K562 (cell line): ENCODE results near the gene PEX7. TPM values are rescaled to one million over a fixed set of nuclear protein-coding genes. Genes with fewer than 3 reads are reported as not detected.

Experiments
- ATAC-seq: fragments of 200-7000 bp; cut with Tn5 transposase; 3 replicates; pipeline ENCODE4 v1.9.1; 2020; ENCODE audit warnings: moderate library complexity
- Bru-seq: library from RNA; stranded (reverse); fragments of 400-500 nt; gene quantifications from one replicate; lab custom pipeline; 2021; lab: Mats Ljungman, UMichigan
- BruChase-seq, 2 experiments: library from RNA; stranded (reverse); fragments of 400-500 nt; gene quantifications; one replicate each; lab custom pipeline; 2021; lab: Mats Ljungman, UMichigan
- BruUV-seq: library from RNA; stranded (reverse); fragments of 400-500 nt; replicated peaks from 2 replicates; lab custom pipeline; 2021; lab: Mats Ljungman, UMichigan
- CTCF ChIA-PET: fragments of 300-600 bp; formaldehyde crosslinking; extraction: SDS; loops from one replicate; lab custom pipeline; 2021; ENCODE audit warnings: low intra/inter-chr PET ratio; lab: Yijun Ruan, JAX
- POLR2A ChIA-PET: fragments of 300-600, 350-650 bp; sonication (Branson Sonifier 250); formaldehyde crosslinking; extraction: SDS; loops from one replicate; lab custom pipeline; 2021; ENCODE audit warnings: antibody characterized with exemption, inconsistent platforms; lab: Yijun Ruan, JAX
- DNase-seq, 4 experiments: peaks; one replicate each; pipeline versions ENCODE4 v3.0.0 to v3.0.0-alpha.2; 2011 to 2018; ENCODE audit warnings: low spot score in 3 of 4, mixed read lengths in 3 of 4; ENCODE audit errors: extremely low read depth in 1 of 4
- FAIRE-seq: peaks from 2 replicates; lab custom pipeline; 2011; peaks lifted over from hg19 to GRCh38; lab: Jason Lieb, UNC
- H2AFZ ChIP-seq: 2 replicates; pipeline ENCODE4 v1.6.0; 2011; ENCODE audit warnings: low read depth, low read length, control low read depth, inconsistent platforms
- H3K27ac ChIP-seq: fragments of 200-600 bp; 3 replicates; pipeline ENCODE4 v1.8.0; 2011; ENCODE audit warnings: low read depth, mild to moderate bottlenecking, control low read depth, inconsistent platforms, low read length, moderate library complexity, mixed read lengths; ENCODE audit errors: extremely low read depth
- H3K27me3 ChIP-seq, 2 experiments: fragments of 300-600 bp in 1 of 2; 2 replicates in 1 of 2; 3 replicates in 1 of 2; pipeline versions ENCODE4 v1.6.0 to v1.8.0; 2011; ENCODE audit warnings: inconsistent platforms in 2 of 2, low read length in 2 of 2, mild to moderate bottlenecking in 1 of 2, mixed read lengths in 1 of 2, moderate library complexity in 1 of 2; ENCODE audit not compliant: control insufficient read depth in 2 of 2, insufficient read depth in 2 of 2
- H3K36me3 ChIP-seq: fragments of 300-600 bp; 3 replicates; pipeline ENCODE4 v1.8.0; 2011; ENCODE audit warnings: mild to moderate bottlenecking, low read length, inconsistent platforms; ENCODE audit not compliant: control insufficient read depth, insufficient read depth
- H3K4me1 ChIP-seq, 2 experiments: fragments of 200-600 bp in 1 of 2; replicated peaks in 1 of 2; 2 replicates in 1 of 2; 3 replicates in 1 of 2; pipeline versions ENCODE4 v1.5.1 to v1.8.0; 2011; ENCODE audit warnings: inconsistent platforms in 2 of 2, low read length in 2 of 2, mild to moderate bottlenecking in 1 of 2, mixed read lengths in 1 of 2, moderate library complexity in 1 of 2; ENCODE audit not compliant: control insufficient read depth in 2 of 2, insufficient read depth in 2 of 2
- H3K4me2 ChIP-seq: 2 replicates; pipeline ENCODE4 v1.6.1; 2011; ENCODE audit warnings: low read length, control low read depth, inconsistent platforms, mixed read lengths; ENCODE audit not compliant: insufficient read depth
- H3K4me3 ChIP-seq: fragments of 200-600 bp; sonication (generic), shearing (Covaris generic); 2 replicates; pipeline ENCODE4 v1.5.1; 2016; ENCODE audit warnings: control low read depth, inconsistent platforms
- H3K79me2 ChIP-seq: fragments of 200-600 bp; 3 replicates; pipeline ENCODE4 v1.8.0; 2011; ENCODE audit warnings: low read length, inconsistent platforms; ENCODE audit not compliant: control insufficient read depth, insufficient read depth
- H3K9ac ChIP-seq, 2 experiments: 2 replicates each; pipeline versions ENCODE4 v1.6.0 to v1.6.1; 2011; ENCODE audit warnings: low read depth in 2 of 2, low read length in 2 of 2, control low read depth in 1 of 2, inconsistent platforms in 1 of 2, mild to moderate bottlenecking in 1 of 2, mixed read lengths in 1 of 2; ENCODE audit not compliant: insufficient read depth in 1 of 2
- H3K9me1 ChIP-seq: one replicate; pipeline ENCODE4 v1.6.0; 2011; ENCODE audit warnings: inconsistent platforms, mild to moderate bottlenecking, low read length, moderate library complexity; ENCODE audit not compliant: control insufficient read depth, insufficient read depth
- H3K9me3 ChIP-seq: replicated peaks from 2 replicates; pipeline ENCODE4 v1.5.1; 2011; ENCODE audit warnings: low read depth, low read length, inconsistent platforms; ENCODE audit not compliant: control insufficient read depth, insufficient read depth
- H4K20me1 ChIP-seq: replicated peaks from 2 replicates; pipeline ENCODE4 v1.6.1; 2011; ENCODE audit warnings: low read length, inconsistent platforms, mixed read lengths; ENCODE audit not compliant: control insufficient read depth, insufficient read depth
- FOXK2 ChIP-seq, 2 experiments: fragments of 450-650 bp; IDR thresholded peaks in 1 of 2; conservative IDR thresholded peaks in 1 of 2; 2 replicates each; pipeline ENCODE4 v1.6.1; 2016; ENCODE audit warnings: low read depth in 2 of 2, mild to moderate bottlenecking in 1 of 2
- HMG20B ChIP-seq: fragments of 250-450 bp; sonication (Bioruptor Pico); IDR thresholded peaks from 2 replicates; pipeline ENCODE4 v1.5.0; 2021; ENCODE audit warnings: mild to moderate bottlenecking
- MED1 ChIP-seq: sonication (generic); formaldehyde crosslinking; IDR thresholded peaks from 2 replicates; pipeline ENCODE4 v1.8.1; 2023; ENCODE audit warnings: missing genetic modification reagents, borderline replicate concordance
- RAD21 ChIP-seq, 2 experiments: fragments of 250-450 bp in 1 of 2; fragments of 450-650 bp in 1 of 2; sonication (Bioruptor Pico) in 1 of 2; formaldehyde crosslinking in 1 of 2; IDR thresholded peaks in 1 of 2; conservative IDR thresholded peaks in 1 of 2; 2 replicates each; pipeline versions ENCODE4 v1.4.0 to v1.8.0; 2020 to 2022; ENCODE audit warnings: mild to moderate bottlenecking in 2 of 2, moderate library complexity in 1 of 2
- RAD51 ChIP-seq: fragments of 450-650 bp; IDR thresholded peaks from 2 replicates; pipeline ENCODE4 v1.7.1; 2016; ENCODE audit warnings: low read depth, mild to moderate bottlenecking, borderline replicate concordance
- RNF2 ChIP-seq: sonication (generic); IDR thresholded peaks from 2 replicates; pipeline ENCODE4 v1.6.1; 2016
- WGBS: fragments of 100-300 bp; shearing (Covaris generic); methylation state at CpG from one replicate; pipeline ENCODE4 v1.1.6; 2016; ENCODE audit warnings: low coverage, mixed read lengths; ENCODE audit not compliant: insufficient coverage; ENCODE audit errors: missing lambda C conversion rate; 5-methylcytosine and 5-hydroxymethylcytosine counted together
- in situ Hi-C: fragments of 300-500 bp; cut with MboI; formaldehyde crosslinking; loops from 4 replicates; pipeline ENCODE4 v1.15.0; 2018; ENCODE audit warnings: inconsistent platforms, mixed read lengths
- intact Hi-C: fragments of 100-400 bp; cut with micrococcal nuclease; formaldehyde crosslinking; loops from 2 replicates; pipeline ENCODE4 v1.14.2; 2022
- long read RNA-seq, 3 experiments: library from polyadenylated mRNA in 2 of 3; library from RNA in 1 of 3; unstranded in 2 of 3; stranded (forward) in 1 of 3; transcript quantifications; one replicate each; pipeline ENCODE4 v2.0.0, GENCODE V29; 2019 to 2022
- polyA minus RNA-seq, 3 experiments: library from RNA; depleted of rRNA, polyadenylated mRNA; stranded (reverse); fragments of >200 nt; gene quantifications; 2 replicates each; pipeline ENCODE4 v1.2.3, GENCODE V29; 2011
- polyA plus RNA-seq, 8 experiments: library from polyadenylated mRNA; depleted of rRNA in 4 of 8; stranded (reverse) in 5 of 8; unstranded in 3 of 8; fragments of >200 nt; fragmentation: Nextera tagmentation in 2 of 8; fragmentation: Illumina TruSeq in 1 of 8; extraction: Ambion mirVana in 2 of 8; extraction: Trizol in 1 of 8; gene quantifications; 2 replicates each; pipeline versions ENCODE4 v1.2.1 to v1.2.3, GENCODE V29; 2011 to 2014; ENCODE audit warnings: inconsistent platforms in 1 of 8, missing spikeins in 1 of 8
- total RNA-seq, 7 experiments: library from RNA; depleted of rRNA in 6 of 7; stranded (reverse); fragments of >200 nt in 6 of 7; fragmentation: Illumina TruSeq in 2 of 7; extraction: Trizol in 2 of 7; gene quantifications; 2 replicates each; pipeline versions ENCODE4 v1.2.1 to v1.2.3, GENCODE V29; 2011 to 2021; ENCODE audit warnings: low replicate concordance in 1 of 7
- TF ChIP-seq, protein P1 (sequence below): sonication (generic); formaldehyde crosslinking; IDR thresholded peaks from 2 replicates; pipeline ENCODE4 v1.8.0; 2022; ENCODE audit warnings: missing genetic modification reagents, mild to moderate bottlenecking, borderline replicate concordance
- TF ChIP-seq, protein P2 (sequence below), 3 experiments: IDR thresholded peaks in 2 of 3; conservative IDR thresholded peaks in 1 of 3; 2 replicates each; pipeline ENCODE4 v1.5.1; 2011 to 2012; ENCODE audit warnings: low read length in 3 of 3, mild to moderate bottlenecking in 3 of 3, control low read depth in 2 of 3, improper control_type of control experiment in 1 of 3, inconsistent platforms in 1 of 3, low read depth in 1 of 3, mixed read lengths in 1 of 3, moderate library complexity in 1 of 3; ENCODE audit not compliant: insufficient read depth in 2 of 3

The PEX7 gene, protein sequence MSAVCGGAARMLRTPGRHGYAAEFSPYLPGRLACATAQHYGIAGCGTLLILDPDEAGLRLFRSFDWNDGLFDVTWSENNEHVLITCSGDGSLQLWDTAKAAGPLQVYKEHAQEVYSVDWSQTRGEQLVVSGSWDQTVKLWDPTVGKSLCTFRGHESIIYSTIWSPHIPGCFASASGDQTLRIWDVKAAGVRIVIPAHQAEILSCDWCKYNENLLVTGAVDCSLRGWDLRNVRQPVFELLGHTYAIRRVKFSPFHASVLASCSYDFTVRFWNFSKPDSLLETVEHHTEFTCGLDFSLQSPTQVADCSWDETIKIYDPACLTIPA
- total RNA-seq (2011; cell fraction: chromatin; rRNA removed; ENCODE audit: low replicate concordance) = 7.4 and 8.8 TPM in 2 replicates
- 5.7 and 11.1 TPM in 2 replicates for total RNA-seq (2011; cell fraction: nucleolus; rRNA removed)
- 7.6 and 8.1 TPM in 2 replicates for total RNA-seq (2011; cell fraction: nucleoplasm; rRNA removed)
- total RNA-seq (2014; rRNA removed) (12.0 and 18.0 TPM in 2 replicates), total RNA-seq (2014; rRNA removed; fragmentation: Illumina TruSeq; extraction: Trizol) (9.7 and 12.7 TPM in 2 replicates), total RNA-seq (2015; rRNA removed; fragmentation: Illumina TruSeq; extraction: Trizol) (7.2 and 7.3 TPM in 2 replicates), total RNA-seq (2021) (9.1 and 9.6 TPM in 2 replicates), polyA plus RNA-seq (2011; rRNA removed) (12.5 and 12.9 TPM in 2 replicates), polyA plus RNA-seq (2014; fragmentation: Illumina TruSeq; extraction: Trizol) (6.2 and 6.5 TPM in 2 replicates), polyA plus RNA-seq (2014; fragmentation: Nextera tagmentation; extraction: Ambion mirVana) (1 to 10 TPM; 1.6 to 2.2 TPM), polyA plus RNA-seq (2014; rRNA removed) (10.9 and 12.5 TPM in 2 replicates), polyA minus RNA-seq (2011; rRNA and poly(A)+ RNA removed) (12.9 and 14.7 TPM in 2 replicates), Bru-seq, nascent RNA (percentile 68 among the genes with signal in this experiment), BruChase-seq, experiment 1, labeled RNA remaining after a 2-hour chase (percentile 68 among the genes with signal in this experiment), BruChase-seq, experiment 2, labeled RNA remaining after a 6-hour chase (percentile 63 among the genes with signal in this experiment)
- polyA plus RNA-seq (2011; cell fraction: cytosol; rRNA removed) = 7.9 and 14.9 TPM in 2 replicates
- polyA plus RNA-seq (2011; cell fraction: nucleus; rRNA removed) = 5.3 and 7.8 TPM in 2 replicates
- 6.7 and 6.8 TPM in 2 replicates for polyA plus RNA-seq (2012)
- 2.7 and 5.4 TPM in 2 replicates for polyA minus RNA-seq (2011; cell fraction: cytosol; rRNA and poly(A)+ RNA removed)
- polyA minus RNA-seq (2011; cell fraction: nucleus; rRNA and poly(A)+ RNA removed) = 11.0 and 12.4 TPM in 2 replicates
- long read RNA-seq, experiment 1, transcript PEX7-201 (10 exons, 1,464 nt) = major isoform, 15 of 20 reads
- long read RNA-seq, experiment 1, partial matches to known transcripts = 1 of 20 reads
- long read RNA-seq, experiment 1, other reads (novel, unspliced or antisense) = 4 of 20 reads
- long read RNA-seq, experiment 2, transcript PEX7-201 (10 exons, 1,464 nt) = major isoform, 5 of 13 reads
- long read RNA-seq, experiment 2, partial matches to known transcripts = 1 of 13 reads
- long read RNA-seq, experiment 2, other reads (novel, unspliced or antisense) = 7 of 13 reads
- long read RNA-seq, experiment 3, transcript PEX7-201 (10 exons, 1,464 nt) = major isoform, 8 of 15 reads
- long read RNA-seq, experiment 3, partial matches to known transcripts = 1 of 15 reads
- long read RNA-seq, experiment 3, other reads (novel, unspliced or antisense) = 4 of 15 reads

DNA sequence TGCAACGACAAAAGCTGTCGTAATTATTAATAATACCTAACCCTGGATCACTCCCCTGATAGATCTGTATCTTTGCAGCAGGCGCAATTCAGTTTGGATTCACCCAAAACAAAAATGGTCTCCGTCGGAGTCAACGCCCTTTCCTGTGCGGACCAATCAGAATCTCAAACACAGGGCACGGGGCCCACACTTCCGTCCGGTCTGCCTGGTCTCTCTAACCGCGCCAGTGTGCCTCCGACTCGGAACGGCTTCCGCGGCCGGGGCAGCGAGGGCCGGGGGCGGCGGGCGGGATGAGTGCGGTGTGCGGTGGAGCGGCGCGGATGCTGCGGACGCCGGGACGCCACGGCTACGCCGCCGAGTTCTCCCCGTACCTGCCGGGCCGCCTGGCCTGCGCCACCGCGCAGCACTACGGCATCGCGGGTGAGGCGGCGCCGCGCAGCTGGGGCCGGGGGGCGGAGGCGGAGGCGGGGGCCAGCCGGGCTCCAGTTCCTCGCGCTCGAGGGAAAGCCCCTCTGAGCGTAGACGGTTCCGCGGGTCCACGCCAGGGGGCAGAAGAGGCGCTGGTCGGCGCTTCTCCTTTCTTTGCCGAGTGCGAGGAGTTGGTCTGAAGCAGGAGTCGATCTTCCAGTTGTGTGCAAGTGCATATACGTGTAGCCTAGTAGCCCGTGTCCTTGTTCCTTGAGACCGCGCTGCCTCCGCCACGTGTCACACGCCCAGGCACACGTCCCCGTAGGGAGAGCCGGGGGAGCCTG lies at the start of gene PEX7:
Gene PEX7, plus strand, starts transcription at position 217 of the 752 bp plus-strand sequence. Its CDS starts 74 bp downstream, at position 291.
- Histone ChIP-seq H3K9me3 (no peaks in the 10 kb centered on the region), H4K20me1 (no peaks in the 10 kb centered on the region), H3K9me1 (no peaks in the 10 kb centered on the region), H3K4me3 (peak within 1 kb of the TSS; percentile 62), H2AFZ (peak within 1 kb of the TSS; percentile 95), H3K79me2 (peaks cover 7% of the 10 kb centered on the region; the same call in 2 of the 3 replicates), H3K4me2 (peak within 1 kb of the TSS; percentile 84), H3K36me3 (peaks cover 6% of the 10 kb centered on the region; the same call in 1 of the 3 replicates), H3K4me1 (peaks cover 8% of the 10 kb centered on the region in 2 experiments; a peak in 4 of 5 replicates), H3K9ac (peak within 1 kb of the TSS; percentile 70 to 92), H3K27ac (peak within 1 kb of the TSS; percentile 77), H3K27me3 (no peaks in the 10 kb centered on the region)
- POLR2A ChIA-PET = interaction anchor here (1.0 to 1.3 kb wide), 4 partner anchors 11 to 85 kb away, joined by 3 to 4 read pairs (median 4); no protein-coding TSS in a partner anchor
- CTCF ChIA-PET = interaction anchor here (1.0 kb wide), 1 partner anchor 178 kb away, joined by 3 read pairs; no protein-coding TSS in a partner anchor
- FAIRE-seq (peak; percentile 90), ATAC-seq (peak; percentile 97), DNase-seq (peak; percentile 89 to 94 (median 93))
- no TSS peak for BruUV-seq
- in situ Hi-C loops = no loop called here
- intact Hi-C loops = no loop called here
- 12% methylated on average over 37 of the region's 78 CpGs for WGBS
- TF ChIP-seq RAD51 (peak; percentile 90), RAD21 (CRISPR knock-in tag; conservative IDR thresholded peaks at IDR 0.05 in 1 of 2, IDR thresholded peaks at IDR 0.05 in 1 of 2) (peak in 1 of 2 experiments; percentile 44; a peak in 3 of 4 replicates), RNF2 (peak; percentile 38; the same call in 1 of the 2 replicates), MED1 (no peak), HMG20B (CRISPR knock-in tag) (no peak), FOXK2 (conservative IDR thresholded peaks at IDR 0.05 in 1 of 2, IDR thresholded peaks at IDR 0.05 in 1 of 2; ENCODE audit: low read depth in 2 of 2) (no peak; a peak in 1 of 4 replicates)
- TF ChIP-seq, protein P1, sequence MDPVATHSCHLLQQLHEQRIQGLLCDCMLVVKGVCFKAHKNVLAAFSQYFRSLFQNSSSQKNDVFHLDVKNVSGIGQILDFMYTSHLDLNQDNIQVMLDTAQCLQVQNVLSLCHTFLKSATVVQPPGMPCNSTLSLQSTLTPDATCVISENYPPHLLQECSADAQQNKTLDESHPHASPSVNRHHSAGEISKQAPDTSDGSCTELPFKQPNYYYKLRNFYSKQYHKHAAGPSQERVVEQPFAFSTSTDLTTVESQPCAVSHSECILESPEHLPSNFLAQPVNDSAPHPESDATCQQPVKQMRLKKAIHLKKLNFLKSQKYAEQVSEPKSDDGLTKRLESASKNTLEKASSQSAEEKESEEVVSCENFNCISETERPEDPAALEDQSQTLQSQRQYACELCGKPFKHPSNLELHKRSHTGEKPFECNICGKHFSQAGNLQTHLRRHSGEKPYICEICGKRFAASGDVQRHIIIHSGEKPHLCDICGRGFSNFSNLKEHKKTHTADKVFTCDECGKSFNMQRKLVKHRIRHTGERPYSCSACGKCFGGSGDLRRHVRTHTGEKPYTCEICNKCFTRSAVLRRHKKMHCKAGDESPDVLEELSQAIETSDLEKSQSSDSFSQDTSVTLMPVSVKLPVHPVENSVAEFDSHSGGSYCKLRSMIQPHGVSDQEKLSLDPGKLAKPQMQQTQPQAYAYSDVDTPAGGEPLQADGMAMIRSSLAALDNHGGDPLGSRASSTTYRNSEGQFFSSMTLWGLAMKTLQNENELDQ (CRISPR knock-in tag) = no peak
- TF ChIP-seq, protein P2, sequence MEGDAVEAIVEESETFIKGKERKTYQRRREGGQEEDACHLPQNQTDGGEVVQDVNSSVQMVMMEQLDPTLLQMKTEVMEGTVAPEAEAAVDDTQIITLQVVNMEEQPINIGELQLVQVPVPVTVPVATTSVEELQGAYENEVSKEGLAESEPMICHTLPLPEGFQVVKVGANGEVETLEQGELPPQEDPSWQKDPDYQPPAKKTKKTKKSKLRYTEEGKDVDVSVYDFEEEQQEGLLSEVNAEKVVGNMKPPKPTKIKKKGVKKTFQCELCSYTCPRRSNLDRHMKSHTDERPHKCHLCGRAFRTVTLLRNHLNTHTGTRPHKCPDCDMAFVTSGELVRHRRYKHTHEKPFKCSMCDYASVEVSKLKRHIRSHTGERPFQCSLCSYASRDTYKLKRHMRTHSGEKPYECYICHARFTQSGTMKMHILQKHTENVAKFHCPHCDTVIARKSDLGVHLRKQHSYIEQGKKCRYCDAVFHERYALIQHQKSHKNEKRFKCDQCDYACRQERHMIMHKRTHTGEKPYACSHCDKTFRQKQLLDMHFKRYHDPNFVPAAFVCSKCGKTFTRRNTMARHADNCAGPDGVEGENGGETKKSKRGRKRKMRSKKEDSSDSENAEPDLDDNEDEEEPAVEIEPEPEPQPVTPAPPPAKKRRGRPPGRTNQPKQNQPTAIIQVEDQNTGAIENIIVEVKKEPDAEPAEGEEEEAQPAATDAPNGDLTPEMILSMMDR (IDR thresholded peaks at IDR 0.05 in 2 of 3, conservative IDR thresholded peaks at IDR 0.05 in 1 of 3; ENCODE audit: insufficient read depth in 2 of 3, low read depth in 1 of 3, low read length in 3 of 3) = peak; percentile 43 to 62 (median 59); a peak in 5 of 6 replicates
